T-helper 9 cell (primary cell): Measurements from ENCODE around the gene RPH3AL.
"Not testable (repeated sequence)": the region's sequence is repeated elsewhere in the genome, so short reads cannot be mapped to it uniquely, and the experiment has no call there.

ENCODE experiments used
- DNase-seq: peaks from one replicate; pipeline ENCODE4 v3.0.0-alpha.2; 2020

Gene RPH3AL

DNA sequence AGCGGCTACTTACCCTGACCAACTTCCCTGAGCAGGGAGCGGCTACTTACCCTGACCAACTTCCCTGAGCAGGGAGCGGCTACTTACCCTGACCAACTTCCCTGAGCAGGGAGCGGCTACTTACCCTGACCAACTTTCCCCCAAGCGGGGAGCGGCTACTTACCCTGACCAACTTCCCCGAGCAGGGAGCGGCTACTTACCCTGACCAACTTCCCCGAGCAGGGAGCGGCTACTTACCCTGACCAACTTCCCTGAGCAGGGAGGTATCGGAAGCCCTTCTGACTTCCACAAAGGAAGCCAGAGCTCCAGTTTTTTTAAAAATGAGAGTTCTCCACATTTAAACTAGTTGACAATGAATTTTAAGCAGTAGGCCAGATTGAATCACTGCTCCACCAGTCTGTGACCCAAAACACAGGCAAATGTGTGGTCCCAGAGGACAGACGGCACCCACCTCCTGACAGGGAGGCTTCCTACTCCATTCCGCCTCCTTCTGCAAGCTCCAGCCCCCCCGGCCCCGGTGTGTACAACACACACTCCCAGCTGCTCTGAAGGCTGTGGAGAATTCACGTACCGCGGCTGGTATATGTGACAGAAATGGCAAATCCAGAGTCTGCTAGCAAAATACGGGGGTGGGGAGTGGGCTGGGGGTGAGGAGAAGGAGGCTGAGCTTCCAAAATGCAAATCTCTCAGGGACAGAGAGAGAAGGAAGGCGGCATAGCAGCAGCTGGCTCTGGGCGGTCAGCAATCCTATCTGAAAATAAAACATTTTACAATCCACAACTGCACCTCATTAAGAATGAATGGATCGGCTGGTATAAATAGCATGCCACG, 118.2 kb downstream of the RPH3AL start:
- DNase-seq: not testable (repeated sequence)

DNA sequence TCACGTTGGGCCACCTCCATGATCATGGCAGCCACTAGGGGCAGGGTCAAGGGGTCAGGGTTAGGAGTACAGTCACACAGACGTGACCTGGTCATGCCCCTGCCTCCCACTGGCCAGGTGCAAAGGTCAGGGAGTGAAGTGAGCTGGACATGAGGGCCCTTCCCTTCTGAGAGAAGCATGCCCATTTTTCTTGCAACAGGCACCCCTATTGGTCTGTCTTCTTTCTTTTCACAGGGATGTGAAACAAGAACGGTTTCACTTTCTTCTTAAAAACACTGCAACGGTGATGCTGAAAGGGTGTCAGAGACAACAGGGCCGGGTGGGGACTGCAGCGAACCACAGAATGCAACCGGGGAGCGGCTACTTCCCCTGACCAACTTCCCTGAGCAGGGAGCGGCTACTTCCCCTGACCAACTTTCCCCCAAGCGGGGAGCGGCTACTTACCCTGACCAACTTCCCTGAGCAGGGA, 119.1 kb downstream of the RPH3AL start:
- DNase-seq: no peak

DNA sequence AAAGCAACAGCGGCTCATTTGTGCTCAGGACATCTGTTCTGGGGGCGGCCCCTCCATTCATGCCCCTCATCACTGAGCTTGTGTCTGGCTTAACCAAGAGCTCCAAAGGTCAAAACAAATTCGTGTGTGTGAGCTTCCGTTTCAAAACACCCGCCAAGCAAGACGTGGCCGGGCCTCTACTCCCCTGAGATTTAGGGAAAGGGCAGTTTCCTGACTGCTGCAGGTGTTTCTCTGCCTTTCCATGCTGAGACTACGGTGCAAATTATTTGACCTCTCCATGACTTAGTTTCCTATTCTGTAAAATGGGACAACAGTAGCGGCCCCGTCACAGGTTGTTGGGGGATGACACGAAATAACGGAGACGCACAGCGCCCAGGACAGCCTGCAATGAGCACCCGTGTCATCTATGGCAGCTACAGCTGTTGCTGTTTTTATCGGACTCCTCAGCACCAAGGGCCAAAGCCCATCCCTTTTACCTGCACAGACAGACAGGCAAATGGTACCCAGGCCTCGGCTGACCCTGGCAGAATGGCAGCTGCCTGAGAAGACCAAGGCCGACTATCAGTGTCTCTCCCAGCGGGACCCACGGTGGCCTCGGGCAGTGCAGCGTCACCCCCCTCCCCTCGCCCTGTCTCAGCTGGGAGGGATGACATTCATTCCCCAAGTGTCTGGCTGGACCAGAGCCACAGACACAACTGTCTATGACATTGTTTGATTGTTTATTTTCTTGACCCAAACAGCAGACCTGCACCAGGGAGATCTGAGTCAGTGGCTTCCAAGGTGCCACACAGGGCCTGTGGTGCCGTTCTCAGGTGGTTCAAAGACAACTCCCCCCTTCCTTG, 120.4 kb downstream of the RPH3AL start:
- no peak for DNase-seq

DNA sequence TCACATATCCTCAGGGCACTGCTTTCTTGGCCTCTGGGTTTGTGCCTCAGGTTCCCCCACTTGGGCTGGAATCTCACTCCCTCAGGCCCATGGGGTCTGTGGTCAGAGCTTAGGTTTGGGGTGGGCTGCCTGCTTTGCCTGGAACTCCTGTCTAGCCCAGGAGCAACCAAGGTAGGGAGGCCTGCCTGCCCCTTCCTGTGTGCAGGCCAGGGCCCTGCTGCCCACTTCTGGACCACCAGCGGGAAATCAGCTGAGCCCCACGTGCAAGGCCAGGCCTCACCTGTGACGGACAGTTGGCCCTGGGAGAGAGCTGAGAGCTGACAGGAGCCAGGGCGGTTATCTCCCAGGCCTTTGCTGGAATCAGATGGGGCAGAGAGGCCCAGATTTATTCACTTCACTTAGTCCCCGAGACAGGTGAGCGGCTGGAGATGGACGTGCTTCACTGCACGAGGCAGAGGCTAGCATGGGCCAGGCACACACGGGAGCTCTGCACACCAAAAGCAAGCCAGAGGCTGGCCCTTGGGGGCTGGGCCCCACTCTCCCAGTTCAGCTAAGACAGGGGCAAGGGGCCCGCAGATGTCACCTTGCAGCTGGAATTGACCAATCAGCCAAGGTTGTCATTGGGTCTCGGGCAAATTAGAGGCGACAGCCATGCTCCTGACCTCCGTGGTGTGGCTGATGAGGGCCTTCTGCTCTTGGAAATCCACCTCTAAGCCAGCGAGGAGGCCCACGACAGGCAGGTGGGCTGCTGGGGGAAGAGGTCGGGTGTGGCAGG, 121.2 kb downstream of the RPH3AL start:
- no peak for DNase-seq

DNA sequence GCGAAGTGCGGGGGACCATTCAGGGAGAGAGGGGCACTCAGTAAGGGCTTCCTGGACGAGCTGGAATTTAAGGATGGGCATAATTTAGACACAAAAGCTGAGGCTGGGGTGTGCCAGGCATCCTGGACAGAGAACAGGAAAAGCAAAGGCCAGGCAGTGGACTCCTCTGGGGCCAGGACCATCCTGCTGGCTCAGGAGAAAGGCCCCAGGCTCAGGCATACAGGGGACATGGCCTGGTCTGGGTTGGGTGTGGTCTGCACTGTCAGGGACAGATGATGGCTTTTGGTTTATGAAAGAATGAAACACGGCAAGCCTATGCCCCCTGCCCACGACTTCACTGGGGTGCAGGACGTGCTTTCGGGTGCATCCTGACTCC, 122.2 kb downstream of the RPH3AL start:
- DNase-seq: no peak

DNA sequence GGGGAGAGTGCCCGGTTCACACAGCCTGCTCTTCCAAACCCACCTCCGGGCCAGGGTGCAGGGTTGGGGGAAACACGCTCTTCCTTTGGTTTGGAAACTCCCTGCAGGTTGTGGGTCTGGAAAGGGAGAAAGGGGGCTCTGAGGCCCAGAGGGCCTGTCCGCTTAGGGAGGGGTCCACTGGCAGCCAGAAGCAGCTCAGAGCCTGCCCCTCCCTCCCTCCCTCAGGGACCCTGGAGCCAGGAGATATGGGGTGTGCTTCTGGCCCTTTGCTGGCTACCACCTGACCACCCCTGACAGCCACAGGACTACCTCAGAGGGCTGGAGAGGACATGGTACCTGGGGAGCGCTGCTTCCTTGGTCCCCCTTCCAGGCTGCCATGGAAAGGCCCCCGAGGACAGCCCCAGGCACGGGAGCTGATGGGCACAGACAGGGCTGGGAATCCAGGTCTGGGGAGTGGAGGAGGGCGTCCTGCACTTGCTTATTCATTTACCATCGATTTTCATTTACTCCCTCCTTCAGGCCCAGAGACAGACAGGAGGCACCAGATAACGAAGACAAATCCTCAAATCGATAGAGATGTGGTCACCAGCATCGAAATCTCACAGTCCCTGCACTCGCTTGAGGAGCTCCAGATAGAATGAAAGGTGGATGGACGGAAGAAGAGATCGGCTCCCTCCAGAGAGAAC, 122.8 kb downstream of the RPH3AL start:
- no peak for DNase-seq

DNA sequence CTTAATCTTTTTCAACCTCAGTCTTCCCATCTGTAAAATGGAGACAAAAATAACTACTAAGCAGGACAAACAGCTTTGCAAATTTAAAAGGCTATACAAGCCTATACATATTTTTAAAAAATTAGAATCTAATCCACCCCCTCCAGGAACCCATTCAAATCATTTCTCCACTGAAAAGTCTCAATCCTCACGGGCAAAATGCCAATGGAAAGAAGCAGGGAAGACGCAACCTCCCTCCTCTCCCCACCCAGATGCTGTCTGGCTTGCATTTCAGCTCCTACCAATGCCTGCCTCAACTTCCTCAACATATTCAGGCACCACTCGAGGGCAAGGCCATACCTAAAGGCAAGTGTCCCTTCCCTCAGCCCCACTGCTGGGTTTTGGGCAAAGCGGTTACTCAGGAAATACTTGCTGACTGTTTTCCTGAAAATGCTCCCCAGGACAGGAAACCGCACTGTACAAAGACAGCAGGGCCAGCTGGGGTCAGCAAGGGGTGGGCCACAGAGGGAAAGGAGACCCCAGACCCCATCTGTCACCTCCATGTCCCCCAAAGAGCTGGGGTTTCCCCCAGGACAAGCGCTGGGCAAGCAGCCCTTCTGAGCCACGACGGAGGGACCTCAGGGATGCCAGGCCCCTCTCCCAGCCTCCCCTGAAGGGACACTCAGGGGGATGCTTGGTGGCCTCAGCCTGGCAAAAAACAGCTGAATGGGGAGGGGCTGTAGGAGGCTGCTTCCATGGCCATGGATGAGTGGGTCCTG, 123.5 kb downstream of the RPH3AL start:
- DNase-seq: no peak

DNA sequence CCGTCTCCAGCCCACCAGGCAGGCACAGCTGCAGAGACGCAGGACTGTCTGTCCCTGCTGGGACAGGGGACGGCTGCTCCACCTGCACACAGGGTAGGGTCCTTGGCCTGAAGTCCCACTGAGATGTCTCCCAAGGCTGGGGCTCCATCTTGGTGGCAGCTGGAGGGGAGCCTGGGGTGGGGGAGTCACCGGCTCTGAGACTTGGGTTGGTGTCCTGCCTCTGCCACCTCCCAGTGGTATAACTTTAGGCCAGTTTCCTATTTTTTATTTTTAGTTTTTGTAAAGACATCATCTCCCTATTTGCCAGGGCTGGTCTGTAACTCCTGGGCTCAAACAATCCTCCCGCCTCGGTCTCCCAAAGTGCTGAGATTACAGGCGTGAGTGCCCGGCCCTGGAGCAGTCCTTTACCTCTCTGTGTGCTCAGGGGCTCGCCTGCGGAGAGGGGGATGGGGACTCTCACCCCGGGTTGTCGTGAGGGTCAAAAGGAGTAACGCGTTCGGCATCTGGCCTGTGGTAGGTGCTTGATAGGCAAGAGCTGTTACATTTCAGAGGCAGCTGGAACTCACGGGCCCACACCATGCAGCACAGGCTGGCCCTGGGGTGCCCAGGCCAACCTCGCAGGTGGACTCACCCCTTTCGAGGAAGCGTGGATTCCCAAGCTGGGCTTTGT, 124.5 kb downstream of the RPH3AL start:
- no peak for DNase-seq

DNA sequence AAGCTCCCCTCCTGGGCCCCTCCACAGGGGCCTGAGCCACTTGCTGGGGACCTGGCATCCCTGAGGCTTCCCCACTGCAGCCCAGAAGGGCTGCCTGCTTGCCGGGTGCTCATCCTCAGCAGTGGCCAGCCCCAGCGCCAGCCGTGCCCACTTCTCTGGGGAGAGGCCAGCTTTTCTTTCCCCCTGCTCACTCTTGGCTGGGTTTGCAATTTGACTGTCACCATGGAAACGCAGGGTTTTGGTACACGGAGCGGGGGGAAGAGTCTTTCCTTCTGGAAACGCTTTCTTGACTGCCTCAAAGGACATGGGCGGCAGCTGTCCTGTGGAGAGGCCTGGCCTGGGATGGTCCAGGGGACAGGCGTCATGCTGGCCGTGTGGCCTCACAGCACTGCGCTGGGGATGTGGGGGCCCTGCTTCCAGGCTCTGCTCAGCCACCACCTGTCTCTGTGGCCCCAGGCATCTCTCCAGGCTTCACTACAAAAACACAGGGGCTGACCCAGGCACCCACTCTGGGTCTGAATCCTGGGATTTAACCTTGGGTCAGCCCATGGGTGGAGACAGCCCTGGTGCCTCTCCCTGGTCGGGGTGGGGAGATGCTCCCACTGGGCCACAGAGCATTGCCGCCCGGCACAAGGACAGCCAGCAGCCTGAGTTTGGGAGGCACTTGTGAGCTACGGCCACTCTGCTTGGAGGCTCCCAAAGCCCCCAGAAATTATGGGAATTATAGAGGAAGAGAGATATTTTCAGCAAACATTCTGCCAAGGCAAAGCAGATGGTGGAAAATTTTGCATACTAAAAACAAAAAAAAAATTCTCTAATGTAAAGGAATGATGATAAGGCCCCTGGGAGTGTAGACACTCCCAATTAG, 125.3 kb downstream of the RPH3AL start:
- DNase-seq: no peak

DNA sequence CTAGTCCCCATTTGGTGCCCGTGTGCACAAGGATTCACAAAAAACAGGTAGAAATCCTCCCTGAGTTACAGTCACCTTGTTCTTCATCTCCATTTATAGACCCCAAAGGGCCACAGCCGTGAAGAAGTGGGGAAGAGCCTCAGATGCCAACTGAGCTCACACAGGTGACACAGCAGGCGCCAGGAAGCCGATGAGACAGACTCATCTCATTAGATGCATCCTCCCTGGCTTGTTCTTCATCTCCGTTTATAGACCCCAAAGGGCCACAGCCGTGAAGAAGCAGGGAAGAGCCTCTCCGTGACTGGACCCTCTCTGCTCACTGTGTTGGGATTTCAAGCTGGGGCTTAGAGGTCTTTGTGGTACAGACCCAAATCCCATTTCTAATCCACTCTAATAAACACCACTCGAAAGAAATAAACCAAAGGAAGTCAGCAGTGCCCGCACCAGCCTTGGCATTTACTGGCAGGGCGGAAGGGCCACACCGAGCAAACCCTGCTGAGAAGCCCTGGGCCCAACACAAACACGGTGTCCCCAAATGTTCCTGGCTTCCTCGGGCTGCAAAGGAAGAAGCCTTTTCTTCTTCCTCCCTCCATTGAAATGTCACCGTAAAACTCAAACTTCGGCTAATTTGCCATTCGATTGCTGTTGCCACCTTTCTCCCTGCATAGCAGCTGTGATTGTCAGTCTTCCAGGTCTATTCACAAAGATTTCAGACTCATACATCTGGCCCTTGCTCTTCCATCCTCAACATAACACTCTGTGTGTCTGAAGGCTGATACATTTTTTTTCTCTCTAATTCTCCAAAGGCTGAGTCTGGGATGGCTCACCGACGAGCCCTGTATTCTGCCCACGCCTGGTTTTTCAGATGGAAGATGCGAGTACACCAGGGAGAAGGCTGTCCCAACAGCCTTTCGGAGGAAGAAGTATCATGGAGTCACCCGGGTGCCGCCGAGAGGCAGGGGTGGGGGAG, 126.2 kb downstream of the RPH3AL start:
- no peak for DNase-seq

DNA sequence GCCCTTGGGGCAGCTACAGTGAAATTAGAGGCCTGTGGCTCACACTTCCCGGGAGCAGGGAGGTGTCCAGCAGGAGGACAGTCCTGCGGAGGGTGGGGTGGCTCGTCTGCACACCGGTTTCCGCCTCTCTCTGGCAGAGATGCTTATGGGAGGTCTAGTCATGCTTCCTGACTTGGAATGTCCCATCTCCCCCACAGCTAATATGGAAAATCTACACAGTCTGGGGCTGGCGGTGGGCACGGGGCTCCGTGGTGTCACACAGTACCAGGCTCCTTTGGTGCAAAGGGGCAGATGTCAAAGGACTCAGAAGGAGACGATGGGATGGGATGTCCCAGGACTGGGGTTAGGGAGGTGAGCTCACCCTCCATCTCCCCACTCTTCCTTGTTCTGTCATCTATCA, 127.1 kb downstream of the RPH3AL start:
- DNase-seq: no peak

DNA sequence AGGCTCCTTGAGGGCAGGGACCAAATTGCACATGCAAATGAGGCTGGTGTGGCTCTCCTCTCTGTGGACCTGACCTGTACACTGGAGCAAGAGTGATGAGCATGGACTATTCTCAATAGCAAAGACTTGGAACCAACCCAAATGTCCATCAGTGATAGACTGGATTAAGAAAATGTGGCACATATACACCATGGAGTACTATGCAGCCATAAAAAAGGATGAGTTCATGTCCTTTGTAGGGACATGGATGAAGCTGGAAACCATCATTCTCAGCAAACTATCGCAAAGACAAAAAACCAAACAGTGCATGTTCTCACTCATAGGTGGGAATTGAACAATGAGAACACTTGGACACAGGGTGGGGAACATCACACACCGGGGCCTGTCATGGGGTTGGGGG, 128.0 kb downstream of the RPH3AL start:
- not testable (repeated sequence) for DNase-seq

DNA sequence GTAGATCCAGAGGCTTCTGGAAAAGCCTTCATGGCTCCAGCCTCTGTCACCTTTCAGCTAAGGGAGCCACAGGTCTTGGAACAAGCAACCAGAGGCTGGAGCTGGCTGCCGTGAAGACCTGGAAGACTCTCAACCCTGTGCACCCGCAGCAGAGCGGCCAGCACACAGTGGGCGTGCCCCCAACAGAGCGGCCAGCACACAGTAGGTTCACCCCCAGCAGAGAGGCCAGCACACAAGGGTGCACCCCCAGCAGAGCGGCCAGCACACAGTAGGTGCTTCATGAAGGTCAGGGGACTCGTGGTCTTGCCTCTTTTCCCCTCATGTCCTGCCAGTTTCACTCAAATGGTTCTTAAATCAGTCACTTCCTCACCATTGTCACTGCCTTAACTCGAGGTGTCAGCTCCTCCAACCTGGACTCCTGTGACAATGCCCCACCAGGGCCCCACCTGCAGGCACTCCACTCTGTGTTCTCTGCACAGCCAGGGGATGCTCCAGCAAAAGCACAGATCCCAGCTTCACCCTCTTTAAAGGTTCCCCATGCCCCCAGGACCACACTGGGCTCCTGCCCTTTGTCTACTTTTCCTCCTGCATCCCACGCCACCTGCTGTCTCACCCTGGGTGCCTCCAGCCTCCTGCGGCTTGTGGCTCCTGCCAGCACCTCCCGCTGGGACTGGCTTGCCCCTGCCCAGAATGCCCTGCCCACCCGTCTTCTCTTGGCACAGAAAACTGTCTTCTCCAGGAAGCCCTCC, 128.7 kb downstream of the RPH3AL start:
- DNase-seq: no peak

DNA sequence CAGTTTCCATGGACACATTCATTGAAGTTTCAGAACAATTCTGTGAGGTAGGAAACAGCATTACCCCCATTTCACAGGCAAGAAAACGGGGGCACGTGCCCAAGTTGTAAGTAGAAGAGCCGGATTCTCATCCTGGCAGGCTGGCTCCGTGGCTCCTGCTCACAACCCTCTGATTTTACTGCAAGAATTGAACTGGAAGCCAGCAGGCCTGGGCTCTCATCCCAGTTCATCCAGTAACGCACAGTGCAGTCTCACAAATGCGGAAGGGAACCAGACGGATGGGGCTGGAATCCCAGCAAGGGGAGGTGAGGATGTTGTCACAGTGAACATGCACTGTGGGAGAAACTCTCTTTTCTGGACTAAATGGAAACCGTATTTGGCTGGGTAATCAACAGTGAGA, 130.4 kb downstream of the RPH3AL start:
- no peak for DNase-seq

DNA sequence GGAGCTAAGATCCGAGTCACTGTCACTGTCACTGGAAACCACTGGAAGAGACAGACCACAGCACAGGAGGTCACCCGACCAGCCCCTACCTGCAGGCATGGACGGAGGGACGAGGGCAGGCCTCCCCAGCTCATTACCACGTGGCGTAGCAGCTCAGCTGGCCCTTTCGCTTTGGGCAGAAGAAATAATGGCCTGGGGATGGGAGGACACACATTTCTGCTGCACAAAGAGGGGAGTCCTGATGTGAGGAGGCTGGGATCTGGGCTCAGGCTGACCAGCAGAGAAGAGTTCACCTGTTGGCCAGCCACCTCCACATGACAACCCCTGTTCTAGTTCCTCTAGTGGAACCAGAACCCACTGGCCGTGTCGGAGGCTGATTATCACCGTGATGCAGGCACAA, 132.9 kb downstream of the RPH3AL start:
- no peak for DNase-seq

DNA sequence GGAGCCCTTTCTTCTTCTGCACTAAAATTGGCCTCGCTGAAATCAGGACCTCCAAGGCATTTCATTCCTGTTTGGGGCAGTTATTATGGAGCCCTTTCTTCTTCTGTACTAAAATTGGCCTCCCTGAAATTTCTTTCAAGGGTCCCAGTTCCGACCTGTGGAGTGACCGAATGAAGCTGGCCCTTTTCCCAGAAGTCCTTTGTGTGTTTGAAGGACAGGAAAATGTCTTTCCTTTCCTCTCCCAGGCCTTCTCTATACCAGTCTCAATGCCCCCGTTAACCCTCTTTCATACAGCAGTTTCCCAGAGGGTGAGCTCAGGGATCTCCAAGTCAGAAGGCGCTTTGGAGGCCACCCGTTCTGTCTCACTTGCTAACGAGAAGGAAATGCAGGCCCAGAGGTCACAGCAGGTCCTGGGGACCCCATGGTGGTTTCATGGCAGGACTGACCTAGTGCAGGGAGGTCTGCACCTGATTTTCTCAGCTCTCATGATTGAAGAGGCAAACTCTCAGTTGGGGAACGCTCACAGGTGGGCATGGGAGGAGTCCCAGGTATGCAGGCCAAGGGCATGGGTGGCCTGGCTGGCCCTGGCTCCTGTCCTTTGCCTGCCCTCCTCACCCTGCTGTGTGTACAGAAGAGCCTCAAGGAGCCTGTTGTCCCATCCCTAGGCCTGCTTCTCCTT, 134.0 kb downstream of the RPH3AL start:
- no peak for DNase-seq

DNA sequence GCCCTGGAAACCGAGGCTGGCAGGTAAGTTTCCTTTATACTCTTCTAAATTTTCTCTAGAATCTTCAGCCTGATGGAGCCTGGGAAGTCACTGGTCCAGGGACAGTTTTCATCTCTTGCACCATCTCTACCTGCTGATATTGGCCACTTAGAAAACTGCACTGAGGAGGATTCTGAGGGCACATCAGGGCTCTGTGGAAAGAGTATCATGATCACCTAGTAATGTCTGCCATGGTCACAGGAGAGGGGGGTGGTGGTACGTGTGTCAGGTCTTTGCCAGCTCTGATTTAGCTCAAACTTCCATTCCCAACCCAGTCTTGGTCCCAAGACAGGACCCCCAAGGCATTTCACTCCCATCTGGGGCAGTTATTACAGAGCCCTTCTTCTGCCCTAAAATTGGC, 136.0 kb downstream of the RPH3AL start:
- DNase-seq: no peak
